Sigmoid colon (tissue), 7 donors: ENCODE measurements around the gene ADAMTS17. TPM values are rescaled to one million over a fixed set of nuclear protein-coding genes. Genes with fewer than 3 reads are reported as not detected.

Source experiments
- DNase-seq: peaks from one replicate; pipeline ENCODE4 v3.0.0-alpha.2; 2019
- H3K27ac ChIP-seq, 4 donors: fragments of 200-600 bp; sonication (generic); one replicate each; pipeline ENCODE4 v1.5.1; 2016 to 2019; ENCODE audit warnings: mild to moderate bottlenecking in 1 of 4
- H3K27me3 ChIP-seq, 3 donors: fragments of 200-600 bp; sonication (generic); one replicate each; pipeline ENCODE4 v1.5.1; 2019; ENCODE audit warnings: mild to moderate bottlenecking in 1 of 3
- H3K36me3 ChIP-seq, 4 donors: fragments of 200-600 bp; sonication (generic); one replicate each; pipeline ENCODE4 v1.5.1; 2016 to 2019
- H3K4me1 ChIP-seq, 4 donors: fragments of 200-600 bp; sonication (generic); one replicate each; pipeline ENCODE4 v1.5.1; 2017 to 2019
- H3K4me3 ChIP-seq, 4 donors: fragments of 200-600 bp; sonication (generic); one replicate each; pipeline ENCODE4 v1.5.1; 2017 to 2019; ENCODE audit warnings: mild to moderate bottlenecking in 2 of 4, moderate library complexity in 1 of 4
- H3K9me3 ChIP-seq, 4 donors: fragments of 200-600 bp in 3 of 4; sonication (generic) in 3 of 4; one replicate each; pipeline versions ENCODE4 v1.5.1 to v1.6.1; 2013 to 2019
- CTCF ChIP-seq, 4 experiments: fragments of 450-650 bp in 3 of 4; fragments of 200-600 bp in 1 of 4; IDR thresholded peaks; one replicate each; pipeline ENCODE4 v1.5.1; 2016 to 2019; ENCODE audit warnings: antibody characterized with exemption in 4 of 4, mild to moderate bottlenecking in 3 of 4, moderate library complexity in 2 of 4
- EP300 ChIP-seq, 4 donors: sonication (generic); formaldehyde crosslinking; IDR thresholded peaks; one replicate each; pipeline ENCODE4 v1.6.1; 2017; ENCODE audit warnings: antibody characterized with exemption in 4 of 4
- POLR2A ChIP-seq, 2 donors: fragments of 450-650 bp; IDR thresholded peaks; one replicate each; pipeline ENCODE4 v1.6.1; 2016; ENCODE audit warnings: antibody characterized with exemption in 2 of 2, mild to moderate bottlenecking in 2 of 2, moderate library complexity in 2 of 2
- POLR2AphosphoS5 ChIP-seq, 4 donors: sonication (generic); formaldehyde crosslinking; IDR thresholded peaks; one replicate each; pipeline ENCODE4 v1.6.1; 2017; ENCODE audit warnings: antibody characterized with exemption in 4 of 4
- WGBS, 2 donors: extraction: QIAGEN DNeasy Blood & Tissue Kit; methylation state at CpG; one replicate each; pipeline ENCODE4 v1.1.7; 2013; 5-methylcytosine and 5-hydroxymethylcytosine counted together
- intact Hi-C: fragments of 100-400 bp; cut with DNase I; formaldehyde crosslinking; loops from one replicate; pipeline ENCODE4 v1.15.1; 2023
- polyA plus RNA-seq, 3 donors: library from polyadenylated mRNA; stranded (reverse); fragments of 200-250 nt; gene quantifications; one replicate each; pipeline ENCODE4 v1.2.3, GENCODE V29; 2013
- total RNA-seq, 4 donors: library from RNA; depleted of rRNA; stranded (reverse); fragments of >200 nt; gene quantifications; one replicate each; pipeline ENCODE4 v1.1.0, GENCODE V29; 2016
- donor health status: healthy with polysubstance abuse.
- donor health status: Bipolar disorder and iron deficiency.
- donor health status: healthy.

ADAMTS17 gene
- total and polyA plus RNA-seq, 7 donors = 0.46 to 3.6 (median 1.2) TPM

DNA sequence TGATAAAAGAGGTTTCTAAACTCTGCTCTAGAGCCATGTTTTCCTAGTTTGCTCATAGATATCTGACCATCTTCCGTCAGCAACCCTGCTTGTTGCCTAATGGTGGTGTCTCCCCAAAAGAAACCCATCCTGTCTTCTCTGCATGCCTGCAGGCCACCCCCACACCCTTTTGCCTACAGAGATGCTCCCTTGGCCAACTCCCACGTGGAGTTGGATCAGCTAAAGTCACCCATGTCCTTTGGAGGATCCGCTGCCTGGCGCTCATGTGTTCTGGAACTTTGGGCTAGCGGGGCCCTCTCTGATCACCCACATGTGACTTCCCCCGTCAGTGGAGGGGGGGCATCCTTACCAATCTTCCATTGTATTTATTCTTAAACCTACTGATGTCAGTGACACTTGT lies 185.6 kb downstream of the ADAMTS17 start:
- H3K27me3 ChIP-seq = no peaks in the 10 kb centered on the region
- no peak for DNase-seq
- no peaks in the 10 kb centered on the region for H3K4me1 ChIP-seq
- TF ChIP-seq POLR2A (IDR thresholded peaks at IDR 0.05) (no peak), POLR2AphosphoS5 (IDR thresholded peaks at IDR 0.05) (no peak), CTCF (IDR thresholded peaks at IDR 0.05) (no peak), EP300 (IDR thresholded peaks at IDR 0.05) (no peak)
- intact Hi-C loops = no loop called here
- no peak overlapping the region for H3K4me3 ChIP-seq
- H3K27ac ChIP-seq = no peak overlapping the region
- H3K9me3 ChIP-seq = no peaks in the 10 kb centered on the region
- no peaks in the 10 kb centered on the region for H3K36me3 ChIP-seq
- WGBS, 2 donors = 89 to 91% methylated on average over 6 of the region's 6 CpGs

DNA sequence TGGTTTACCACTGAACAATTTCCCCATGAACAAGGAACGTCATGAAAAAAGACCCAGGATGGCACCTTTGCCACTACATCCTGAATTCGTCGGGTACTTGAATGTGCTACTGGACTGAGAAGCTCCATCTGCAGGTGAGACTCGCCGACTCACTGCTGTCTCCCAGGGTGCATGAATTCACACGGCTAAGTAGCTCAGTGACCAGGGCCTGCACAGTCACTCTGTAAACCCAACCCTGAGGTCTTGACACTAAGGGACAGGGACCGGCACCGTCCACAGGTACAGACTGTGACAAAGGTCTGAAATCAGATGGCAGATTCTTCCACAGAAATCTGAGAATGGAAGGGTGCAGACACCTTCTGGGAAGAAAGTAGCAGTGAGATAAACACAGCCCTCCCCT lies 187.4 kb downstream of the ADAMTS17 start:
- H3K4me3 ChIP-seq = no peak overlapping the region
- H3K27ac ChIP-seq = no peak overlapping the region
- WGBS, 2 donors = 85 to 95% methylated on average over 8 of the region's 8 CpGs
- H3K4me1 ChIP-seq = no peaks in the 10 kb centered on the region
- H3K9me3 ChIP-seq = no peaks in the 10 kb centered on the region
- no peak for DNase-seq
- no peaks in the 10 kb centered on the region for H3K27me3 ChIP-seq
- H3K36me3 ChIP-seq = no peaks in the 10 kb centered on the region
- TF ChIP-seq EP300 (IDR thresholded peaks at IDR 0.05) (no peak), POLR2AphosphoS5 (IDR thresholded peaks at IDR 0.05) (no peak), CTCF (IDR thresholded peaks at IDR 0.05) (no peak), POLR2A (IDR thresholded peaks at IDR 0.05) (no peak)
- intact Hi-C loops = no loop called here

- Histone ChIP-seq H3K36me3 (no peaks in the 10 kb centered on the region), H3K4me3 (no peak overlapping the region), H3K4me1 (no peaks in the 10 kb centered on the region), H3K27me3 (no peaks in the 10 kb centered on the region), H3K27ac (no peak overlapping the region), H3K9me3 (peaks cover 0 to 6% (median 5%) of the 10 kb centered on the region in 4 donors)
- intact Hi-C loops = no loop called here
- 92 to 93% methylated on average over 8 of the region's 8 CpGs for WGBS, 2 donors
- TF ChIP-seq POLR2A (IDR thresholded peaks at IDR 0.05) = no peak
- no peak for TF ChIP-seq CTCF (IDR thresholded peaks at IDR 0.05)
- TF ChIP-seq EP300 (IDR thresholded peaks at IDR 0.05) = no peak
- TF ChIP-seq POLR2AphosphoS5 (IDR thresholded peaks at IDR 0.05) = no peak
- DNase-seq = no peak
Observed at GRCh38 chr15:100152463-100152862, 189.3 kb downstream of the ADAMTS17 start.

DNA sequence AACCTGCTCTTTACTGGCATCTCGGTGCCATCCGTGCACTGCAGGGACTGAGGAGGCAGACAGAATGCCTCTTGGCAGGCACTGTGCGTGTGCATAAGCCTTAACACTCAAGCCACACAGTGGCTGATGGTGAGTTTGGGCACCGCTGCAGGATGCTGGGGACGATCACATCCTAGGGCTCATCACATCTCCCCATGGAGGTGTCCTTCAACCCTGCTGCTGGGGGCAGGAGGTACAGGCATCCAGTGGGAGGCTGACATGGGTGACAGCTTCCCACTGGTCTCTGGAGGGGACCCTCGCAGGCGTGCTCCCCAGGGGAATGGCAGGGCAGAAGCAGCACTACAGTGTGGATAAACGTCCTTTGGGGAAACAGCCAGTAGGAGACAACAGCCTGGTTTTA lies 190.9 kb downstream of the ADAMTS17 start:
- no peak overlapping the region for H3K27ac ChIP-seq
- intact Hi-C loops = no loop called here
- WGBS, 2 donors = 86 to 94% methylated on average over 8 of the region's 8 CpGs
- DNase-seq = no peak
- peaks cover 0 to 11% (median 6%) of the 10 kb centered on the region in 4 donors for H3K9me3 ChIP-seq
- TF ChIP-seq POLR2A (IDR thresholded peaks at IDR 0.05) (no peak), CTCF (IDR thresholded peaks at IDR 0.05) (no peak), POLR2AphosphoS5 (IDR thresholded peaks at IDR 0.05) (no peak), EP300 (IDR thresholded peaks at IDR 0.05) (no peak)
- no peaks in the 10 kb centered on the region for H3K4me1 ChIP-seq
- no peaks in the 10 kb centered on the region for H3K36me3 ChIP-seq
- H3K4me3 ChIP-seq = no peak overlapping the region
- no peaks in the 10 kb centered on the region for H3K27me3 ChIP-seq

DNA sequence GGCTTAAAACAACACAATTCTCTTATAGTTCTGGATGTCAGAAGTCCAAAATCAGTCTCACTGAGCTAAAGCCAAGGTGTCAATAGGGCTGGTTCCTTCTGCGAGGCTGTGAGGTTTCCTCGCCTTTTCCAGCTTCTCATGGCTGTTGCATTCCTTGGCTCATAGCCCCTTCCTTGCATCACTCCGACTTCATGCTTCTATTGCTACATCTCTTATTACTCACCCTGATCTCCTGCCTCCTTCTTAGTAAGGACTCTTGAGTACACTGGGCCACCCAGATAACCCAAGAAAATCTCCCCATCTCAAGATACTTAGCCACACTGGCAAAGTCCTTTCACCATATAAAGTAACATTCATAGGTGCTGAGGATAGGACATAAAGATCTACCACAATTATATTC lies 193.9 kb downstream of the ADAMTS17 start:
- no peak for DNase-seq

More for the DNA sequence above, 193.9 kb downstream of the ADAMTS17 start:
- H3K9me3 ChIP-seq = peaks cover 0 to 11% (median 6%) of the 10 kb centered on the region in 4 donors
- H3K4me3 ChIP-seq = no peak overlapping the region
- TF ChIP-seq POLR2AphosphoS5 (IDR thresholded peaks at IDR 0.05) = no peak
- TF ChIP-seq POLR2A (IDR thresholded peaks at IDR 0.05) = no peak
- TF ChIP-seq CTCF (IDR thresholded peaks at IDR 0.05) = no peak
- TF ChIP-seq EP300 (IDR thresholded peaks at IDR 0.05) = no peak
- intact Hi-C loops = no loop called here
- no peaks in the 10 kb centered on the region for H3K27me3 ChIP-seq
- H3K36me3 ChIP-seq = no peaks in the 10 kb centered on the region
- 93 to 94% methylated on average over 3 of the region's 3 CpGs for WGBS, 2 donors
- H3K4me1 ChIP-seq = no peaks in the 10 kb centered on the region
- no peak overlapping the region for H3K27ac ChIP-seq
